BE2C (cell line): Measurements from ENCODE around the gene PCYT1B.

ENCODE experiments used
- DNase-seq: peaks from one replicate; pipeline ENCODE4 v3.0.0-alpha.2; 2020
- H3K27me3 ChIP-seq: fragments of 250-450 bp; sonication (Bioruptor Pico); 2 replicates; pipeline ENCODE4 v1.5.1; 2020; ENCODE audit warnings: mild to moderate bottlenecking
- H3K36me3 ChIP-seq: fragments of 250-450 bp; sonication (Bioruptor Pico); 2 replicates; pipeline ENCODE4 v1.5.1; 2020; ENCODE audit warnings: mild to moderate bottlenecking
- H3K4me1 ChIP-seq: fragments of 250-450 bp; sonication (Bioruptor Pico); 2 replicates; pipeline ENCODE4 v1.5.1; 2020
- H3K4me3 ChIP-seq: 2 replicates; pipeline ENCODE4 v1.5.1; 2011; ENCODE audit warnings: low read depth, low read length
- H3K9me3 ChIP-seq: fragments of 250-450 bp; sonication (Bioruptor Pico); 2 replicates; pipeline ENCODE4 v1.5.1; 2020
- CTCF ChIP-seq: IDR thresholded peaks from 2 replicates; pipeline ENCODE4 v1.5.1; 2012; ENCODE audit warnings: mild to moderate bottlenecking, low read depth, low read length

PCYT1B gene

GRCh38 chrX:24536551-24536950 is 110.6 kb downstream of the PCYT1B start:
- no peaks in the 10 kb centered on the region for H3K9me3 ChIP-seq
- no peak for DNase-seq
- H3K4me1 ChIP-seq, result no peaks in the 10 kb centered on the region
- H3K4me3 ChIP-seq, result no peak overlapping the region
- no peak for TF ChIP-seq CTCF
- no peaks in the 10 kb centered on the region for H3K36me3 ChIP-seq
- H3K27me3 ChIP-seq, result no peaks in the 10 kb centered on the region

GRCh38 chrX:24528605-24529004 is 118.5 kb downstream of the PCYT1B start:
- no peak for DNase-seq
- Histone ChIP-seq H3K4me3 (no peak overlapping the region), H3K27me3 (no peaks in the 10 kb centered on the region), H3K4me1 (no peaks in the 10 kb centered on the region), H3K9me3 (no peaks in the 10 kb centered on the region), H3K36me3 (no peaks in the 10 kb centered on the region)
- TF ChIP-seq CTCF, result no peak

GRCh38 chrX:24526616-24527015 is 120.5 kb downstream of the PCYT1B start:
- Histone ChIP-seq H3K36me3 (no peaks in the 10 kb centered on the region), H3K4me1 (no peaks in the 10 kb centered on the region), H3K27me3 (no peaks in the 10 kb centered on the region), H3K9me3 (no peaks in the 10 kb centered on the region), H3K4me3 (no peak overlapping the region)
- DNase-seq, result no peak
- no peak for TF ChIP-seq CTCF

GRCh38 chrX:24525455-24525854 is 121.7 kb downstream of the PCYT1B start:
- Histone ChIP-seq H3K4me3 (no peak overlapping the region), H3K9me3 (no peaks in the 10 kb centered on the region), H3K4me1 (no peaks in the 10 kb centered on the region), H3K27me3 (no peaks in the 10 kb centered on the region), H3K36me3 (no peaks in the 10 kb centered on the region)
- TF ChIP-seq CTCF, result no peak
- no peak for DNase-seq

GRCh38 chrX:24520472-24520871 is 126.7 kb downstream of the PCYT1B start:
- Histone ChIP-seq H3K27me3 (no peaks in the 10 kb centered on the region), H3K4me3 (no peak overlapping the region), H3K4me1 (no peaks in the 10 kb centered on the region), H3K36me3 (no peaks in the 10 kb centered on the region), H3K9me3 (no peaks in the 10 kb centered on the region)
- TF ChIP-seq CTCF, result no peak
- DNase-seq, result no peak

- no peaks in the 10 kb centered on the region for H3K27me3 ChIP-seq
- H3K4me3 ChIP-seq, result no peak overlapping the region
- DNase-seq, result peak; percentile 8
- no peaks in the 10 kb centered on the region for H3K4me1 ChIP-seq
- no peaks in the 10 kb centered on the region for H3K36me3 ChIP-seq
- TF ChIP-seq CTCF, result peak; percentile 65
- H3K9me3 ChIP-seq, result no peaks in the 10 kb centered on the region
Measured at GRCh38 chrX:24515447-24515846, 131.7 kb downstream of the PCYT1B start.
